Activated naive CD8-positive, alpha-beta T cell (primary cell): ENCODE data around the gene DARS1.

Experiments used
- H3K27ac Mint-ChIP-seq: one replicate; pipeline ENCODE4 v1.8.0; 2021; ENCODE audit warnings: mixed read lengths
- H3K27me3 Mint-ChIP-seq: one replicate; pipeline ENCODE4 v1.8.0; 2021; ENCODE audit warnings: mixed read lengths
- H3K36me3 Mint-ChIP-seq: one replicate; pipeline ENCODE4 v1.8.0; 2021; ENCODE audit warnings: mixed read lengths
- H3K4me1 Mint-ChIP-seq: one replicate; pipeline ENCODE4 v1.8.0; 2021; ENCODE audit warnings: low read depth, mixed read lengths
- H3K4me3 Mint-ChIP-seq: one replicate; pipeline ENCODE4 v1.8.0; 2021; ENCODE audit warnings: mild to moderate bottlenecking, mixed read lengths
- H3K9me3 Mint-ChIP-seq: one replicate; pipeline ENCODE4 v1.8.0; 2021; ENCODE audit warnings: low read depth, mixed read lengths

DARS1 gene

DNA sequence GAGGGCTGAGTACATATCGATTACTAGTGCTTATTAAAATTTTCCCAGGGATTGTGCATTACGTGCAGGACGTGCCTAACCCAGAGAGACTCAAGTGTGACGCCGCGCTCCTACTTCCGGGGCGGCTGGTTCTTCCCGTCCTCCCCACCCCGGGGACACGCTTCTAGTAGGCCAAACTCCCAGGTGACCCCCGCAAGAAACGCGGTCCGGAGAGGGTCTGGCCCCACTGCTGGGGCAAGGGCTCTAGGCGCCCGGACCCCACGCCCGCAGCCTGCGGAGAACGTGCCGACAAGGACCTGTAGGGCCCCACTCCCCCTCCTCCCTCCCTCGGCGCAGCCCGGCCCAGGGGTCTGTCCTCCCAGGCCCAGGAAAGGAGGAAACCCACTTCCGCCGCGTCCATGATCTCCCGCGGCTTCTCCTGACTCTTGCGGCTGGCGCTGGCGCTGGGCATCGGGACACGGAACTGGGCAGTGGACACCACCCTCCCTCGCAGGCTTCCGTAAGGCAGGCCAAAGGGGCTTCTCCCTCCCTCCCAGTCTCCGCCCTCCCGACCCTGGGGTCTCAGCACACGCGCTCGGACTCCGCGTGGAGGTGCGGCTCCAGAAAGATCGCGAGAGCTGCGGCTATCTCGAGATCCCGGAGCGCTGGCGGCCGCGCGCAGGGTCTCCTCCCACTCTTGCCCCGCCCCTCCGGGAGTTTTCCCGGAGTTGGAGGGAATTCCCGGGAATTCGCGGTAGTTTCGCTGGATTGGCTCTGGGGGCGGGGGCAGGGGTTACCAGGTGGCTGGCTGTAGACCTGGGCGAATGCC is at the start of gene DARS1:
Gene DARS1, minus strand, starts transcription at position 609 of the 808 bp plus-strand sequence. Its CDS starts 158 bp downstream, at position 451.
- Mint-ChIP-seq H3K4me1 (peaks cover 51% of the 10 kb centered on the region), H3K4me3 (peak within 1 kb of the TSS; percentile 93), H3K27ac (peak within 1 kb of the TSS; percentile 95), H3K27me3 (no peaks in the 10 kb centered on the region), H3K9me3 (no peaks in the 10 kb centered on the region), H3K36me3 (peaks cover 11% of the 10 kb centered on the region)

DNA sequence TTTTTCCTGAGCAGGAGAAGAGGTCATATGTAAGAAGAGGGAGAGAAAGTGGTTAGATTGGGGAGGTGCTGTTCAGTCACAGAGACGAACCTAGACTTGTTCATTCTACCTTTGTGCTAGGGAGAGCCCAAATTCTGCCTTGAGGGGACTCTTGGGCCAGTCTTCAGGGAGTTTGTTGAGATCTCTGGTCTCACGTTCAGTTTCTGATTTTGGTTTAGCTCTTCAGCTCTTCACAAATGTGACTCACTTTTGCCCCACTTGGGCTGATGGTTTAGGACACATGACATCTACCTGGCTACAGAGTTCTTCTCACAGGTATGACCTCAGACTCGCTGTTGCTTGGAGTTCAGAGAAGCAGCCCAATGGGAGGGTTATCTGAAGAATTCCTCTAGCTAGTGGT is 49.2 kb upstream of the DARS1 start:
- Mint-ChIP-seq H3K4me1 (peaks cover 5% of the 10 kb centered on the region), H3K27ac (no peak overlapping the region), H3K4me3 (no peak overlapping the region)

DNA sequence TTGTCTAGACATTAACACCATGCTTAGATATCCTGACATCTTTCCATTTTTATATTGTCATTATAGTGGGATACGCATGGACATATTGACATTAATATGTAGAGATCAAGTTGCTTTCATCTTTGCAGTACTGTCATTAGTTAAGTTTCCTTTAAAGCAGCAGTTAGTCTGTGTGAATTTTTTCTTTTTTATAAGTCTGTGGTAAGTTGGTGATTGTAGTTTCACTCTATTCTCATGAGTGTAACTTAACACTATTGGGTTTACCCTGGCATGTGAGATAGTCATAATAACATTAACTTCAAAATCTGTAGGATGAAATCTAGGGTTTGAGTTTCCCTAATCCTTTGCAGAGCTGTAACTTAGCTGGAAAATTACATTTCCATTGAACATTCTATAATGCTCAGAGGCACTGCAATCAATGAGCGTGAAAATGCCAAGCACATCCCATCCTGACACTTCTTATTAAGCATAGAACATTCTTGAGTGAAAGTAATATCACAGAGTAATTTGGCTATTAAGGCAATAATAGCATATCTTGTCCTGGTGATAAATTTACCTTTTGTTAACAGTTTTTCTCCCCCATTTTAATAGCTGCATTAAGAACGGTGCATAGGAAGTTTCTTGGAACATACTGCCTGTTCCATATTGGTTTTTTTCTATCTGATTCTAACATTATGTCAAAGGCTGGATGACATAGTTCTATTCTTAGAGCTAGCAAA is 47.5 kb upstream of the DARS1 start:
- no peaks in the 10 kb centered on the region for H3K36me3 Mint-ChIP-seq
- H3K27ac Mint-ChIP-seq = no peak overlapping the region
- H3K4me3 Mint-ChIP-seq = no peak overlapping the region
- H3K9me3 Mint-ChIP-seq = no peaks in the 10 kb centered on the region
- H3K4me1 Mint-ChIP-seq = peaks cover 5% of the 10 kb centered on the region
- no peaks in the 10 kb centered on the region for H3K27me3 Mint-ChIP-seq

More for the DNA sequence above, 49.2 kb upstream of the DARS1 start:
- Mint-ChIP-seq H3K9me3 (peaks cover 4% of the 10 kb centered on the region), H3K27me3 (no peaks in the 10 kb centered on the region), H3K36me3 (no peaks in the 10 kb centered on the region)

DNA sequence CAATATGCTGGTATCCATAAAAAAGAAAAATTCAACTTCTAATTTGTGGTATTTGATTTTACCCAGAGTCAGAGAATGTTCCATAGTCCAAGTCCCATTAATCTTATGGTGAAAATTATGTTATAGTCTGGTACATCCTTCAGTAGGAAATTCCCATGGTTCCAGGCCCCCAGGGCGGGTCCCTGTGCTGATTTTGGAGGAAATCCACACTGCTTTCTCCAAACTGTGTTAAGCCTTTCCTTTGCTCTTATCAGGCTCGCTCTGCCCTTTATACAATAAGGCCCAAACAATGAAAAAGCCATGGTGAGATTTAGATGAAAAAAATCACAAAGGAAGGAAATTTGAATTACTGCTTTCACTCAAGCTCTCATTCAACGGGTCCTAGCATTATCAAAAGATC is 46.8 kb upstream of the DARS1 start:
- Mint-ChIP-seq H3K4me3 (no peak overlapping the region), H3K4me1 (peaks cover 5% of the 10 kb centered on the region), H3K9me3 (no peaks in the 10 kb centered on the region), H3K27me3 (no peaks in the 10 kb centered on the region), H3K27ac (no peak overlapping the region), H3K36me3 (no peaks in the 10 kb centered on the region)

DNA sequence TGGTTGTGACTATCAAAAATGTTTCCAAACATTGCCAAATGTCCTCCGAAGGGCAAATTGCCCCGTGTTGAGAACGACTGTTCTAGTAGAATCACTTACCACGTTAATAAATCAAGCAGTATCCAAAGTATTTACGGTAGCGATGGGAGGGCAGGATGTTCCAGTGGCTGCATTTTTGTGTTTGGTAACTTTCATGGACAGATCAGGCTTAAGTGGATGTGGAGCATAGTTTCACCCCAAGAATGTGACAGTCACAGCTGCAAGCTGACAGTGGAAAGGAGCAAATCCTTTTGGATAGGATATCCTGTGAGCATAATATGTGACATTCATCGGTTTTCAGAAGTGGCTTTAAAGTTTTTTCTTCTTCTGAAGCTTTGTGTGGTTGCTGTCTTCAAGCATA is 46.3 kb upstream of the DARS1 start:
- H3K9me3 Mint-ChIP-seq = no peaks in the 10 kb centered on the region
- H3K36me3 Mint-ChIP-seq = no peaks in the 10 kb centered on the region
- H3K27ac Mint-ChIP-seq = no peak overlapping the region
- no peak overlapping the region for H3K4me3 Mint-ChIP-seq
- H3K27me3 Mint-ChIP-seq = no peaks in the 10 kb centered on the region
- H3K4me1 Mint-ChIP-seq = peaks cover 5% of the 10 kb centered on the region

DNA sequence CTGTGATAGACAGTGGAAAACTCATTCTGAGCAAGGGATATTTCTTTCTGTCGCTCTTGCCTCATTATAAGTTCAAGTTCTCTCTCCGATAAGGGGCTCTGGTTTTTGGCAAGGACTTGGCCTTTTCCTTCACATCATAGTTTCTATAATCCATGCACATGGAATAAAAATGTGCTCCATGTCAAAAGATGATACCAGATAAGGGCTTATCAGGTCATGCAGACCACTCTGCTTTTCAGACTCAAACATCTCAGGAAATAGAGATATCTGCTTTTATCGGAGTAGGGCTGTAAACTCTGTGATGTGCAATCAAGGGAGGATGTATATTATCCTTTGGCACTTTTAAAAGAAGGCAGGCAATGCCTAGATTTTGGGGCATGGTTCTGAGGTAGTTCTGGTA is 45.0 kb upstream of the DARS1 start:
- Mint-ChIP-seq H3K27ac (no peak overlapping the region), H3K36me3 (no peaks in the 10 kb centered on the region), H3K27me3 (no peaks in the 10 kb centered on the region), H3K9me3 (no peaks in the 10 kb centered on the region), H3K4me3 (no peak overlapping the region), H3K4me1 (peaks cover 9% of the 10 kb centered on the region)

DNA sequence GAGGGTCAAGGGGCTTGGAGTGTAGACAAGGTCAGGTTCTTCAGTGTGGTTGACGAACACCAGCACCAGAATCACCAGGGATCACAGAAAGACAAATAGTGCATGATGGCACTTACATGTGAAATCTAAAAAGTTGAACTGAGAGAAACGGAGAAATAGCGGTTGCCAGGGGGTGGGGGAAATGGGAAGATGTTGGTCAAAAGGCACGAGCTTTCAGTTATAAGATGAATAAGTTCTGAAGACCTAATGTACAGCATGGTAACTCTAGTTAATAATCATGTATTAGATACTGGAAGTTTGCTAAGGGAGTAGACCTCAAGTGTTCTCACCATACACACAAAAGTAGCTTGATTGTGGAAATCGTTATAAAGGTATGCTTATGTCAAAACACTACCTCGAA is 43.7 kb upstream of the DARS1 start:
- Mint-ChIP-seq H3K36me3 (no peaks in the 10 kb centered on the region), H3K4me3 (no peak overlapping the region), H3K27ac (no peak overlapping the region), H3K27me3 (no peaks in the 10 kb centered on the region), H3K9me3 (no peaks in the 10 kb centered on the region), H3K4me1 (peaks cover 6% of the 10 kb centered on the region)

DNA sequence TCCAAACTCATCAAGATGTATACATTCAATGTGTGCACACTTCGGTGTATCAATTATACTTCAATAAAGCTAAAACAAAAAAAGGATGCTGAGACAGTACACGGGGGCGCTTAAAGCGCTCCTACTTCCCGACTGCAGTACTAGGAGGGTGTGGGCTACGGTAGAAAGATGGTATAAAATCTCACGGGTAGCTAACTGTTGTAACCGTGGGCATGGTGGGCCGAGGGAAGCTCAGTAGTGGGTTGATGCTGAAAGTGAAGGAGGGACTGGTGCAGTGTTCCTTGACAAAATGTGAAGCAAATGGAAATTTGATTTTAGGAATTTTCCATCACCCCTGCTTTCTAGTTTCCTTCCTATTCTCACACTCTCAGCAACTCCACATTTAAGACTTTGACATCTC is 42.6 kb upstream of the DARS1 start:
- H3K9me3 Mint-ChIP-seq = no peaks in the 10 kb centered on the region
- H3K4me1 Mint-ChIP-seq = peaks cover 6% of the 10 kb centered on the region
- H3K36me3 Mint-ChIP-seq = no peaks in the 10 kb centered on the region
- no peak overlapping the region for H3K4me3 Mint-ChIP-seq
- no peaks in the 10 kb centered on the region for H3K27me3 Mint-ChIP-seq
- no peak overlapping the region for H3K27ac Mint-ChIP-seq

DNA sequence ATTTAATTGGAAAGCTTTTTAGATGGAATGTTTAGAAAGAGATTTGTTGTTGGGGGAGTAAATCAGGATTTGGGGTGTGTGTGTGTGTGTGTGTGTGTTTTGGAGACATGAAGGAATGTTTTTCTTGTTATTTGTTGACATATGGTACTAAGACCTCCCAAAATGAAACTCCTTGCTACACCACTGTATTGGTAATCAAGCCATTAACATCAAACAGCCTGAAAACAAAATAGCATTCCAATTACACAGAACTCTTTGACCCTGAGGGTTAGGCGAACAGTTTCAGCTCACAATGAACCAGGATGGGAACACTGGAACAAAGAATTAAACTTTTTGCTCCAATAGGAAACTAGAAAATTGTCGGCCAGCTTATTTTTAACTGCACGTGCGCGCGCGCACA is 41.7 kb upstream of the DARS1 start:
- Mint-ChIP-seq H3K4me1 (peaks cover 6% of the 10 kb centered on the region), H3K9me3 (no peaks in the 10 kb centered on the region), H3K27me3 (no peaks in the 10 kb centered on the region), H3K27ac (no peak overlapping the region), H3K4me3 (no peak overlapping the region), H3K36me3 (no peaks in the 10 kb centered on the region)

DNA sequence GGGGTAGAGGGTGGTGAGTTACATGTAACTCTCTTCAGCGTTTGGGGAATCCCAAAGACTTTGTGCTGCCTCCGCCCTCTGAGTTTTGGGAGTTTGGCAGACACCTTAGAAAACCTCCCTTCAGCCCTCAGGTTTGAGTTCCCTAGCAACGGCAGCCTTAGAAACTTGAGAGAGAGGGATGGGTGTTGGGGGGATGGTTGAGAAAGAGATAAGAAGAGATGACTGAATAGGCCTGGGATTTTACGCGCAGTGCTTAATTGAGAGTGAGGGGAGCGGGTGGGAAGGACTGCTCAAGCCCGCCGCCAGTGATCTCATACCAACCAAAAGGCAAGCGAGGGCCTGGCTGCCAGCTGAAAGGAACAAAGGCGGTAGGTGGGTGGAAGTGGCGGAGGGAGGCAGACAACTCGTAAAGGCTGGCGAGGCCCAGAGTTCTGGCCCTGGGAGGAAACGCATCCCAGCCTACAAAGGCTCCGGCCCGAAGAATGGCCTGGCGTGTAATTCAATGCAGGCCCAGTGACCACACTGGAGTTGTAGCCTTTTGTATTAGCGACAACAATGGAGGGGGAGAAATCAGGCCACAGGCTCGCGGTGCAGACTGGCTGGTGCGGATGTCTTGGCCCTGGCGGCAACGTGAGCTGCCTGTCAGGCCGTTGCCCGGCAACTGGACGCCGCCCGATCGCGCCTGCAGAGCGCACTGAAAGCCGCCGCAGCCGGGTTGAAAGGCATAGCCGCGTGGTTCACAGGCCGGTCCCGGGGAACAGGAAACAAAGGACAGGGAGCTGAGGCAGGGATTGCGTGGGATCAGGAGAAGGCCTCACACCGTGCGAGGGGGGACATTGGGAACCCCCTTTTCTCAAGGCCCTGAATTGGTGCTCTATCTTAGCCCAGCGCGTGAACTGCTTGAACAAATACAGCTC is 39.9 kb upstream of the DARS1 start:
- no peaks in the 10 kb centered on the region for H3K9me3 Mint-ChIP-seq
- no peak overlapping the region for H3K27ac Mint-ChIP-seq
- H3K4me1 Mint-ChIP-seq = peaks cover 6% of the 10 kb centered on the region
- no peak overlapping the region for H3K4me3 Mint-ChIP-seq
- H3K36me3 Mint-ChIP-seq = no peaks in the 10 kb centered on the region
- H3K27me3 Mint-ChIP-seq = no peaks in the 10 kb centered on the region

DNA sequence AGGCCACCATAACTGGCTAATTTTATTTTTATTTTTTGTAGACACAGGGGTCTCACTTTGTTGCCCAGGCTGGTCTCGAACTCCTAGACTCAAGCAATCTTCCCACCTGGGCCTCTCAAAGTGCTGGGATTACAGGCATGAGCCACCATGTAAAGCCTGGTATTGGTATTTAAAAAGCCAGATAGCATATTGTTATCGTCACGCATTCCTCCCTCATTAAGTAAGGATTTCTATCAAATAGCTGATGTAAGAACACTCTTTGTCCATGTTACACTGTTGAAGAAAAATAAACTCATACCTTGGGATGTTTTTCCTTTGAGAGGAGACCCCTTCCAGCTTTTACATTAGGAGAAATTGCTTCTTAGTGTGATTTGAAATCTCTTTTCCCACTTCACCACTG is 39.2 kb upstream of the DARS1 start:
- Mint-ChIP-seq H3K4me1 (peaks cover 6% of the 10 kb centered on the region), H3K4me3 (no peak overlapping the region), H3K9me3 (no peaks in the 10 kb centered on the region), H3K27ac (no peak overlapping the region), H3K36me3 (no peaks in the 10 kb centered on the region), H3K27me3 (no peaks in the 10 kb centered on the region)

DNA sequence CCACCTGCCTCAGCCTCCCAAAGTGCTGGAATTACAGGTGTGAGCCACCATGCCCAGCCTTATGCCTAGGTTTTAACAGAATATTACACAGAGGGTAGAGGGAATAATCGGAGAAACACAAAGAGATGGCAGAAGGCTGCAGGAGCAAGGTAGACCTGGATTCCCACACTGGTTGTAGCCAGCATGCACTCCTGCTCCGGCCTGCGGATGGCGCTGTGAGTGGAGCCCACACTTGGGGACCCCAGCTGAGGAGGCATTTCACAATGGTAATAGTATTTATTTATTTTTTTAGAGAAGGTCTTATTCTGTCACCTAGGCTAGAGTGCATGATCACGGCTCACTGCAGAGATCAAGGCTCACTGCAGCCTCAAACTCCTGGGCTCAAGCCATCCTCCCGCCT is 38.8 kb upstream of the DARS1 start:
- Mint-ChIP-seq H3K27ac (no peak overlapping the region), H3K4me1 (peaks cover 9% of the 10 kb centered on the region), H3K36me3 (no peaks in the 10 kb centered on the region), H3K27me3 (no peaks in the 10 kb centered on the region), H3K9me3 (no peaks in the 10 kb centered on the region), H3K4me3 (no peak overlapping the region)

DNA sequence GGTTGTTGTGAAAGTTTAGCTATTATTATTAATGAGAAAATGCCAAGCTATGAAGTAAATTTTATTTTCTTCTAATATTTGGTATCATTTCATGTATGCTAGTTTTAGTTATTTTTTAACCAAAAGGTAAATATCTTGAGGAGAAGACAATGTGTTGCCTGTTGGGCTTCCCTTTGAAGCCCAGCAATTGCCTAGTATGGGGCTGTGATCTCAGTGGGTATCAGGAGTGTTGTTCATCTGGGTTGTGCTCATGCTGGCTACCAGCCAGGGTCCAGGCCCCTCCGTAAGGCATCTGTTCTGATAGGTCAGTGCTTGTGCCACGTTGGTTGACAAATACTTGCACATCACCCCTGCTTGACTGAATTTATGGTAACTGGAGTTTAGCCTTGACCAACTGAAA is 38.0 kb upstream of the DARS1 start:
- Mint-ChIP-seq H3K4me3 (no peak overlapping the region), H3K4me1 (peaks cover 12% of the 10 kb centered on the region), H3K36me3 (no peaks in the 10 kb centered on the region)

DNA sequence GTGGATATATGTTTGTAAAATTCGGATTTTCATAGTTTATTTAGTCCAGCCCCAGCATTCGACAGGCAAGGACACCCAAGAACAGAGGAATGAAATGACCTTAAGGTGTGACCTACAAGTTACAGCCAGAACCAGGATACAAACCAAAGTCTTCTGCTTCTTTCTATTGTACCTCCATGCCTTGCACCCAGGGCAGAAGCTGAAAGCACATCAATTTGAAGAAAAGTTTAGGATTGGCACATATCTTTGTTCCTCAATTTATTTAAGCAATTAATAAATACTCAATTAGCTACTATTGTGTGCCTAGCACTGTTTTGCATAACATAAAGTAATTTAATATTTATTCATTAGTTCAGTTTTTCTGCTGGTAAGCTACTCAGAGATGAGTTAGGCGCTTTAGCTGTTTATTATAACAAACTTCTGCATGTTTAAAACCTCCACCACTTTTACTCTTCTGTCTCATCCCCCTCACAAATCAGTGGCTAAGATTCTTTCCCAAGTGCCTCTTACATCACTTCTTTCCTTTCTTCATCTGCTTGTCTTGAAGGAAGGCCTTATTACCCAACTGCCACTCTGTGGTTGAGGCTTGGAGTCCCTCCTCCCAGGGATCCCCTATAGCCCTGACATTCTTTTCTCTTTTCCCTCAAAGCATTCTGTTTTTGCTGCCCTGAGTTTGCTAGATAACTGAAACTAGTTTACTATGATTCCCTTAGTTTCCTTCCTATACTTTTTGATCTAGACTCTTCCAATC is 37.1 kb upstream of the DARS1 start:
- Mint-ChIP-seq H3K4me1 (peaks cover 12% of the 10 kb centered on the region), H3K4me3 (no peak overlapping the region), H3K36me3 (no peaks in the 10 kb centered on the region), H3K9me3 (no peaks in the 10 kb centered on the region), H3K27me3 (no peaks in the 10 kb centered on the region), H3K27ac (no peak overlapping the region)

More for the DNA sequence above, 38.0 kb upstream of the DARS1 start:
- Mint-ChIP-seq H3K27me3 (no peaks in the 10 kb centered on the region), H3K27ac (no peak overlapping the region), H3K9me3 (no peaks in the 10 kb centered on the region)
